MM.1S (cell line): ENCODE measurements around the gene METAP2.

Source experiments
- CTCF ChIP-seq: fragments of 300-600 bp; sonication (generic); IDR thresholded peaks from 2 replicates; pipeline ENCODE4 v1.5.1; 2016; ENCODE audit warnings: antibody characterized with exemption, low read length, mixed read lengths
- EZH2phosphoT487 ChIP-seq: fragments of 300-600 bp; sonication (generic); IDR thresholded peaks from 2 replicates; pipeline ENCODE4 v1.6.1; 2018; ENCODE audit warnings: antibody characterized with exemption, low read length

DNA sequence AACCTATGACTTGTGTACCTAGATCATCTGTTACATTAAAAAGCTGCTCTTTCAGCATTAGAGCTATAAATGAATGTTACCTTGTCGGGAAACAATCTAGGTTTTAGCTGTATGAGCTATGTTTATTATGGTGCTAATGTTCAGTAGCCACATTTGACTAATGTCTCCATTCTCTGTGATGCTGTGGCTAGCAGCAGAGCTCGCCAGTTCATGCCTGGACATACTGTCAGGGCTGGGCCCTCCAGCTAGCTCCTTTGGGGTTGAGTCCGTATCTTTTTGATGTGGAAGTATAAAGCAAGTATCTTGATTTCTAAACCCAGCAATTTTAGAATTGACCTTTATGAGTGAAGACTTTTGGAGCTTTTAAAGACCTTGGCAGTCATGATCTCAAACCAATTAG lies 41.2 kb downstream of the METAP2 start:
- TF ChIP-seq EZH2phosphoT487 (no peak), CTCF (no peak)
